AG10803 (cell line): ENCODE data around the gene C9orf152.
"Not testable (repeated sequence)": the region's sequence is repeated elsewhere in the genome, so short reads cannot be mapped to it uniquely, and the experiment has no call there.

ENCODE experiments used
- DNase-seq: peaks from one replicate; pipeline ENCODE4 v3.0.0; 2010; ENCODE audit warnings: low read depth
- H3K4me3 ChIP-seq: 2 replicates; pipeline ENCODE4 v1.5.1; 2011; ENCODE audit warnings: mild to moderate bottlenecking, low read length, control low read depth
- CTCF ChIP-seq: conservative IDR thresholded peaks from 2 replicates; pipeline ENCODE4 v1.5.1; 2011; ENCODE audit warnings: mild to moderate bottlenecking, low read length, control low read depth, inconsistent platforms

Gene C9orf152

GRCh38 chr9:110214586-110215355 lies 6.8 kb upstream of the C9orf152 start:
- TF ChIP-seq CTCF: no peak
- peak; percentile 5 for DNase-seq
- no peak overlapping the region for H3K4me3 ChIP-seq

GRCh38 chr9:110214090-110214489 lies 6.1 kb upstream of the C9orf152 start:
- peak; percentile 43 for DNase-seq
- no peak for TF ChIP-seq CTCF
- H3K4me3 ChIP-seq: no peak overlapping the region

- TF ChIP-seq CTCF: no peak
- no peak overlapping the region for H3K4me3 ChIP-seq
- DNase-seq: no peak
Measured at GRCh38 chr9:110213413-110214044, 5.6 kb upstream of the C9orf152 start.

GRCh38 chr9:110207071-110207641 lies 803 bp downstream of the C9orf152 start:
- no peak for TF ChIP-seq CTCF
- no peak overlapping the region for H3K4me3 ChIP-seq
- DNase-seq: no peak

GRCh38 chr9:110206389-110206788 lies 1.6 kb downstream of the C9orf152 start:
- no peak for TF ChIP-seq CTCF
- no peak overlapping the region for H3K4me3 ChIP-seq
- no peak for DNase-seq

GRCh38 chr9:110205612-110206011 lies 2.3 kb downstream of the C9orf152 start:
- DNase-seq, H3K4me3 ChIP-seq: not testable (repeated sequence)

GRCh38 chr9:110202232-110202631 lies 5.7 kb downstream of the C9orf152 start:
- no peak for DNase-seq
- no peak for TF ChIP-seq CTCF
- no peak overlapping the region for H3K4me3 ChIP-seq
